ENCODE results near the gene CCDC158.
"Not testable (repeated sequence)": the region's sequence is repeated elsewhere in the genome, so short reads cannot be mapped to it uniquely, and the experiment has no call there.

CCDC158 gene

DNA sequence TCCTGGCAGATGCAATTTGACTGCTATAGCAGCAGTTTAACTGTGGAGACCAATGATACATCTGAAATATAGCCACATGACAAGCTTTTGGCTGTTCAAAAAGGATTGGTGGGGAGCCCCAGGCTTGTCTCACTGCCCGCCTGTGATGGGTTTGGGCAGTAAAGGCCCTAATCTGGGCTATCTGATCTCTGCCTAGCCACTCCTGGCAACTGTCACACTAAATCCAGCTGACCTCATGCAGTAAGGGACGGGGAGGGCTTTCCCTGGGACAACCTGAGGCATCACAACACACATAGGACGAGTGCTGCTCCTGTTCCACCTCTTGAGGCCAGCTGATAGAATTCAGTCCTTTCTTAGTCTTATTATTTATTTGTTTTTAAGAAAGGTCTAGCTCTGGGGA lies 56.2 kb downstream of the CCDC158 start:
- DNase-seq = no peak

- no peak for DNase-seq
Measured at GRCh38 chr4:76363556-76364290, 57.2 kb downstream of the CCDC158 start.

DNA sequence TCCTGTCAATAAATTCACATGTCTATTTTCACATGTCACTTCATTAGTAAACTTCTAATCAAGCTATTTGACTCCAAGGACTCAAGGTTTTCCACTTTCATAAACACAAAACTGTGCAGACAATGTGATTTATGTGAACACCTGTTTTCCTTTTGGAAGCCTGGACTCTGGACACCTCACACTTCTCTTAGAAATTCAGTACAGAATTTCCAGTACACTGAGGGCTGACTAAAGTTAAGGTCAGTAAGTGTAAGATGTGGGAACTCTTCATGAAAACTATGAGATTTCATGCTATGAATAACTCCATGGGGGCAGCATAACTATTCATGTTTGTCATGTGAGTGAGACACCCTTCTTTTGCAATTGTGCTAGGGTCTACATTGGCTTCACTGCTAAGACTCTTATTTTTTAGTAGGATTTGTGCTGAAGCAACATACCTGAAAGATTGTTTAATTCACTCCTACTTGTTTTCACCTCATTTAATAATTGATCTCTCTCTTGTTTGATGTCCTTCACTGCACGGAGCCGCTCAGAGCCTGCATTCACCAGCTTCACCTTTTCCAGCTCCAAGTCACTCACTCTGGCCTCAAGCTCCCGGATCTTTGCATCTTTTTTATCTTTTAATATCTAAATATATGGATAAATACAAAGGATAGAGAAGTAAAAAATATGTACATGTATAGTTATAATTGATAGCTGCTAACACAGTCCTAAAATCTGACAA lies 59.1 kb downstream of the CCDC158 start:
- DNase-seq = no peak

GRCh38 chr4:76359881-76360466 lies 61.0 kb downstream of the CCDC158 start:
- DNase-seq = not testable (repeated sequence)

GRCh38 chr4:76357981-76358380 lies 63.0 kb downstream of the CCDC158 start:
- no peak for DNase-seq

DNA sequence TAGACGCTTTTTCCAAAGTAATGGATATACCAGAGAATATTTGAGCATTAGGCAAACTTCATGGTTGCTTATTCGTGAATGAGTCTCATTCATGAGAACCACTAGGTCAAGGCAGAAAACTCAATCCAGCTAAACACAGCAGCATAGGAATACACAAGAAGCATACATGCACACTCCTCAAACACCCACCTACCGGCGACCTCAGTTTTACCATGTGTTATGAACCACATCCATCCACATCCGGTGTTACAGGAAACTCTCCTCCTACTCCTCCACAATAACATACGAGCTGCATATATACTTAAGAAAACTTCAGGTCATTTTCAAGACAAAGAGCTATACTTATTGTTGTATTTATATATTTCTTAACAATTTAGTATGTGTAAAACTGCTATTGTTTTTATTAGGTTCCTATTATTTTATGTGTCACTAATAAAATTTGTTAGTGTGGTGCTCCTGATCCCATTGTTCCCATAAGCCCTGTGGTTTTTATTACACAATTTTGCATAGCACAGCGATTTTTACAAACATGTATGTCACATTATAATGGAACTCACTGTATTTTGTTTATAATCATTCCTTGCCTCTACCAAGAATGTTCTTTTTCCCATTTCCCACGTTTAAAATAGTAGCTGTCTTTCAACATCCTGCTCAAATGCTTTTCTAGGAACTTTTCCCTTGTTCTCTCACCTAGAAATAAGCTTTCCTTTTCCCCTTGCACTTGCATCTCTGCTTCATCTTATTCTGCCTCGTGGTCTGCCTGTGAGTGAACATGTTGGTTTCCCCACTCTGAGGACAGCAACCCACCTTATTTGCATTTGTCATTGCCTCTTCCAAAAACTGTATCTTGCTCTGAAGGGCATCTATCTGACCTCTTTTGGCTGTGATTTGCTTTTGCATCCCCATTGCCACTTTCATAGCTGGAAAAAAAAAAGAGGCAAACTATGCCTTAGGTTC lies 66.1 kb downstream of the CCDC158 start:
- peak; percentile 18 to 44 for DNase-seq

GRCh38 chr4:76342803-76343202 lies 78.1 kb downstream of the CCDC158 start:
- no peak for DNase-seq

- no peak for DNase-seq
Measured at GRCh38 chr4:76342191-76342590, 78.8 kb downstream of the CCDC158 start.

GRCh38 chr4:76341063-76341462 lies 79.9 kb downstream of the CCDC158 start:
- DNase-seq = no peak

- no peak for DNase-seq
Measured at GRCh38 chr4:76339364-76339763, 81.6 kb downstream of the CCDC158 start.

DNA sequence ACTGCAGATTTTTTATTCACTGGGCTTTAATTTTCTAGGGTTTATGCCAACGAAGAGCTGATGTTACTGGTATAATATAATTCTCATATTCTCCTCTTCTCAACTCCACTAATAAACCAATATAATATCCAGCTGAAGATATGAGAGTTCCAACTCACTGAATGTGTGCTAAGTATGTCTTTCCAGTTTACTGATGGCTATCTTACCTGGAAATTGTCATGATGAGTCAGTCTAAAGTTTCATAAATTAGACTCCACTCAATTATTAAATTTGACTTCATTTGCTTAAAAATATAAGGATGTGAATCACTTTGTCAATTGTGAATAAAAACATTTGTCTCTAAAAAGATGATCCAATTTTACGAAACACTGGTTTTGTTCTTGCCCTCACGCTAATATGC lies 86.1 kb downstream of the CCDC158 start:
- DNase-seq = no peak

- no peak for DNase-seq
Measured at GRCh38 chr4:76326515-76326914, 94.4 kb downstream of the CCDC158 start.

GRCh38 chr4:76325072-76325471 lies 95.9 kb downstream of the CCDC158 start:
- DNase-seq = no peak

DNA sequence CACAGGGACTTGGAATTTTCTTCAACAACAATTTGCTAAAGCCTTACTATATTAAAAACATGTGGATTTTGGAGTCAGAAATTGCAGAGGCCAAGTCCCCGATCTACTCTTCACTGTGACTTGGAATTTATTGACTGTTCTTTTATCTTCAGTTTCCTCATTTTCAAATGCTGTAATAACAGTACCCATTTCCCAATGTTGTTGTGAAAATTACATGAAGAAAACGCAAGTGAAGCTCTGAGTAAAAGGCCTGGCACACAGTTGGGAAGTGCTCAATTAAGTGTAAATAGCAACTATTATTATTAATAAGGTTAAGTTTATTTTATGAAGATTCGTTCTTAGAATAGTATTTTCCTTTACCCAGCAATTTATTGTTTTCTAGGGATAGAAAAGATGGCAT lies 98.7 kb downstream of the CCDC158 start:
- no peak for DNase-seq

DNA sequence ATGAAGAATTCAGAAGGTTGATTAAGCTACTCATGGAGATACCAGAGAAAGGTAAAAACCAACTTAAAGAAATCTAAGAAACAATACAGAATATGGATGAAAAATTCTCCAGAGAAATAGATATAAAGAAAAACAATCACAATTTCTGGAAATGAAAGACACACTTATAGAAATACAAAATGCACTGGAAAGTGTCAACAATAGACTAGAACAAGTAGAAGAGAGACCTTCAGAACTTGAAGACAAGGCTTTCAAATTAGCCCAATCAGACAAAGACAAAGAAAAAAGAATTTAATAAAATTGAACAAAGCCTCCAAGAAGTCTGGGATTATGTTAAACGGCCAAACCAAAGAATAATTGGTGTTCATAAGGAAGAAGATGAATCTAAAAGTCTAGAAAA lies 104.8 kb downstream of the CCDC158 start:
- DNase-seq = no peak

DNA sequence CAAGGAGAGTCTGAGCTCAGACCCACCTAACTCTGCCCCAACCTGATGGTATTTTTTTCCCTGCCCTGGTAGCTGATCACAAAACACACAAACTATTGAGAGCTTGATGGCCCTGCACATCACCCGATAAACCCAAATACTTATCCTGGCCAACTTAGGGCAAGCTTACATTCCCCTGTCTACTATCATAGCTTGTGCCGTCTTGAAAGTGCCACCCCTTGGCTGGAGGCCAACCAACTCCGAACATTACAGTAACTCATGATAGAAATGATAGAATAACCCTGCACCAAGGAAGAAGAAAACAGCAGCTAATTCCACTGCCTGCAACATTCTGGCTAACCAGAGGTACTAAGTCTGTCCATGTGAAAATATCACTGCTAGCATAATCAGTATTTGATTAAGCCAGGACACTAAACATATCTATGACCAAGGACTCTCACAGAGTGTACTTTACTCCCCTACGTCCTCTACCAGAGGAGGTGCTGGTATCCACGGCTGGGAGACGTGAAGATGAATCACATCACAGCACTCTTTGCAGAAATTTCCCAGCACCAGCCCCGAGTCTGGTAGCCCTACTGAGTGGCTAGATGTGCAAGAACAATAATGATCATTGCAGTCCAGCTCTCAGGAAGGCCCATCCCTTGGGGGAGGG lies 105.5 kb downstream of the CCDC158 start:
- no peak for DNase-seq

DNA sequence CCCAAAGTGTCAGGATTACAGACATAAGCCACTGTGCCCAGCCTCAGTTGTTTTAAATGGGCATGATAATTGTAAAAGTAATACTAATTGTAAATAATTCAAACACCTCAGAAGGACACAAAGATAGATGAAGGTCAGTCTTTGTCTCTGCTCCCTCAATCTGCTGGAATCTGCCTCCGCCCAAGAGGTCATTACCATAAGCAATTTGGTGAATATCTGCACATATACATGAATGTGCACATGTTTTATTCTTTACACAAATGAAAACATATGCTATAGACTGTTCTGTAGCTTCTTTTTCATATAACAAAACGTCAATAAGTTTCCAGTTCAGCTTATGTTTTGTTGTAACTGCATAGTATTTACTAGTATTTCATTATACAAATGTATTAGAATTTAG lies 107.4 kb downstream of the CCDC158 start:
- DNase-seq = no peak

DNA sequence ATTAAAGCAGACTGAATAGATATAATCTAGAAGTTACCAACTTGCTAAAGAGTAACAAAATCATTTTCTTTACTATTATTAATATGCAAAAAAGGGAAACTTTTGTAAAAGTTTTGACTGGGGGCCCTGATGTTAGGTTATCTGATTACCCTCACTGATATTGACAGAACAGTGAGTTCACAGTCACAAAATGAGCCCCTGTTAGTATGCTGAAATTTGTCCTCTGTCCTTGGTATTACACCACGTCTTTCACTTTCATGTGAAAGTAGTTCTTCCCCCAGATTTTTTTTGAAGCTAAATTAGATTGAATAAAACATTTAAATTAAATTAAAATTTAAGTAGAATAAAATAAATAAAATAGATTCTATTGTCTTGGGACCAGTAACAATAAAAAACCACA lies 108.5 kb downstream of the CCDC158 start:
- DNase-seq = no peak

GRCh38 chr4:76311896-76312331 lies 109.0 kb downstream of the CCDC158 start:
- no peak for DNase-seq

DNA sequence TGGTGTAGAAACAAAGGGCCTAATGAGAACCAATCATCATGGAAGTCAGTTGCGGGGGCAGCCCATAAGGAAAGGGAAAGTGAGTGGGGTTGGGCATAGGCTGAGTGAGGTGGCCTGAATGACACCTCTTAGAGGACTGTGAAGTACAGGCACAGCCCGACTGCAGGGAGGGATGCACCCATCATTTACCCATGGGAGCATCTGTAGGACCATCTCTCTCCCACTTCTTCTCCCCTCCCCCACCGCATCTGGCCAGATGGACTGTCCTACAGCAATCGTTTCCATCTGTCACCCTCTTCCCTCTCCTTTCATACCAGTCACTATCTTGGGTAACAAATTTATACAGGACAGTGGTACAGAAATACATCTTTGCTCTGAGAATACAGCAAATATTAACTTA lies 110.3 kb downstream of the CCDC158 start:
- no peak for DNase-seq

DNA sequence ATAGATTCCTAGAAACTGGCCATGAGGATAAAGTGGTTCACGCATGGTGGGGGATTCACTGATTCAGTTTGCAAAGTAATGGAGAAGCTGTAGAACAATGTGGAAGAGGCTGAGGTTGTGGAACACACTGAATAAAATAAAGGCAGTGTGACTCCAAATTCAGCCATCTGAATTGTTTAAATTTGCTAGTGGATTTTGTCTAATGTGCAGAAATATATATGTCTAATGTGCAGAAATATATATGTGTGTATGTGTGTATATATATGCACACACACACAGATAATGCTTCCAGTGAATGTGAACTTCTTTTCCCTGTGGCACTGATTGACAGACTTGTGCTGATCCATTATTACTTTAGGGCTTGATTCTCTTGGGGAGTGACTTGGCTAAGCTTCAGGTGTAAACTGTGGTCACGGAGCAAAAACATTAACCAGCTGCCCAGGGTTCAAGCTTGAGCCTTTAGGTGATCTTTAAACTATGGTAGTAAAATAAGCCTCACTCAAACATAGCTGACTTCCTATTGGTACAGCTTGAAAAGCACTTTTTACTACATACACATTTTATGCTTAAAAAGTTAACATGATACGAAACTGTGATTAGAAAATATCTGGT lies 110.9 kb downstream of the CCDC158 start:
- DNase-seq = no peak

DNA sequence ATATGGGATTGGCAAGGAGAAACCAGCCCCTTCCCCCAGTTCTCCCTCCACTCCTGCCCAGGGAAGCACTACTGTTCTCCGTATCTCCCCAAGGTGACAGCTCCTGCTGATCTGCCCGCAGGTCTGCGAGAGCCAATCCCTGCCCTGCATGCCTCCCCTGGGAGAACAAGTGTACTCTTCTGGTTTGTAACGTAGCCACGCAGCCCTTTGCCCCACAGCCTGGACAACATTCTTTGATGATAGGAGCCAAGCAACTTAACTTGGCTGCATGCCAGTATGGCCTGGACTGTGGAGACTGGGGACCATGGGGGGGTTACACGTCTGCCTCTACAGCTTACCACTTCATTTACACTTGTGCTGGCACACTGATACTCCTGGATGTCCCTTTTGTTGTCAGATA lies 112.4 kb downstream of the CCDC158 start:
- no peak for DNase-seq
